Gastroesophageal sphincter (tissue), 3 donors: Measurements from ENCODE around the gene LDLRAD4.
A peak's percentile ranks its signal among the peaks of the same experiment; 100 is the strongest.

Source experiments
- EP300 ChIP-seq: sonication (generic); formaldehyde crosslinking; IDR thresholded peaks from one replicate; pipeline ENCODE4 v1.6.1; 2017; ENCODE audit warnings: antibody characterized with exemption, mild to moderate bottlenecking
- POLR2A ChIP-seq, 2 donors: fragments of 450-650 bp; IDR thresholded peaks; one replicate each; pipeline ENCODE4 v1.6.1; 2017; ENCODE audit warnings: antibody characterized with exemption in 2 of 2, mild to moderate bottlenecking in 2 of 2, moderate library complexity in 1 of 2
- POLR2AphosphoS5 ChIP-seq: sonication (generic); formaldehyde crosslinking; IDR thresholded peaks from one replicate; pipeline ENCODE4 v1.6.1; 2017; ENCODE audit warnings: antibody characterized with exemption
- TF ChIP-seq, protein P1 (sequence below), 4 experiments: fragments of 200-600 bp in 2 of 4; fragments of 450-650 bp in 2 of 4; sonication (generic) in 1 of 4; IDR thresholded peaks; one replicate each; pipeline ENCODE4 v1.5.1; 2017 to 2019; ENCODE audit warnings: antibody characterized with exemption in 4 of 4, mild to moderate bottlenecking in 2 of 4, moderate library complexity in 2 of 4

DNA sequence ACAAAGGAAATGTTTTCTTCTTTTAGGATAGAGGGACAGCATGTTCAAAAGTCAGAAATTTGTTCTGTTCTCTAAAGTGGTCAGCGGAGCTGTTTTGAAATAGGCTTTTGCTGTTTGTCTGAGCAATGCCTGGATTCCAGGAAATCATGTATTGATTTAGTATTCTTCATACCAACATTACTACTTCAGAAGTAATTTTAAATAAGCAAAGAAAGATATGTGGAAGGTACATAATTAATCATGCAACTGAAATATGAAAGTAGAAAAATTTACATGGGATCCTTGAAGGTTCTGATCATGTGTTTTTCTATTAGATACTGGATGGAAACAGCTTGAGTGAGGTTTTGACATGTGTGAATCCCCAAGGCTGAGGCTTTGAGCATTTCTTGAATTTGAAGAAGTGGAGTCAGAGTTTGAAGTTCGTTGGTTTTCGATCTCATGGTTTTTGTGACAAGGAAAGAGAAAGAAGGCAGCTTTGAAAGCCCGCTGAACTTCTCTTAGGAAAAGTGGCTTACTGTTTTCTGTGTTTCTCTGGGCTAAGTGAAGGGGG, 220.0 kb downstream of the LDLRAD4 start:
- TF ChIP-seq, protein P1, sequence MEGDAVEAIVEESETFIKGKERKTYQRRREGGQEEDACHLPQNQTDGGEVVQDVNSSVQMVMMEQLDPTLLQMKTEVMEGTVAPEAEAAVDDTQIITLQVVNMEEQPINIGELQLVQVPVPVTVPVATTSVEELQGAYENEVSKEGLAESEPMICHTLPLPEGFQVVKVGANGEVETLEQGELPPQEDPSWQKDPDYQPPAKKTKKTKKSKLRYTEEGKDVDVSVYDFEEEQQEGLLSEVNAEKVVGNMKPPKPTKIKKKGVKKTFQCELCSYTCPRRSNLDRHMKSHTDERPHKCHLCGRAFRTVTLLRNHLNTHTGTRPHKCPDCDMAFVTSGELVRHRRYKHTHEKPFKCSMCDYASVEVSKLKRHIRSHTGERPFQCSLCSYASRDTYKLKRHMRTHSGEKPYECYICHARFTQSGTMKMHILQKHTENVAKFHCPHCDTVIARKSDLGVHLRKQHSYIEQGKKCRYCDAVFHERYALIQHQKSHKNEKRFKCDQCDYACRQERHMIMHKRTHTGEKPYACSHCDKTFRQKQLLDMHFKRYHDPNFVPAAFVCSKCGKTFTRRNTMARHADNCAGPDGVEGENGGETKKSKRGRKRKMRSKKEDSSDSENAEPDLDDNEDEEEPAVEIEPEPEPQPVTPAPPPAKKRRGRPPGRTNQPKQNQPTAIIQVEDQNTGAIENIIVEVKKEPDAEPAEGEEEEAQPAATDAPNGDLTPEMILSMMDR (IDR thresholded peaks at IDR 0.05) = no peak
- TF ChIP-seq POLR2A (IDR thresholded peaks at IDR 0.05) (no peak), EP300 (no peak), POLR2AphosphoS5 (peak; percentile 48)
